ENCODE measurements around the gene PTPA.
A peak's percentile ranks its signal among the peaks of the same experiment; 100 is the strongest.

PTPA gene

DNA sequence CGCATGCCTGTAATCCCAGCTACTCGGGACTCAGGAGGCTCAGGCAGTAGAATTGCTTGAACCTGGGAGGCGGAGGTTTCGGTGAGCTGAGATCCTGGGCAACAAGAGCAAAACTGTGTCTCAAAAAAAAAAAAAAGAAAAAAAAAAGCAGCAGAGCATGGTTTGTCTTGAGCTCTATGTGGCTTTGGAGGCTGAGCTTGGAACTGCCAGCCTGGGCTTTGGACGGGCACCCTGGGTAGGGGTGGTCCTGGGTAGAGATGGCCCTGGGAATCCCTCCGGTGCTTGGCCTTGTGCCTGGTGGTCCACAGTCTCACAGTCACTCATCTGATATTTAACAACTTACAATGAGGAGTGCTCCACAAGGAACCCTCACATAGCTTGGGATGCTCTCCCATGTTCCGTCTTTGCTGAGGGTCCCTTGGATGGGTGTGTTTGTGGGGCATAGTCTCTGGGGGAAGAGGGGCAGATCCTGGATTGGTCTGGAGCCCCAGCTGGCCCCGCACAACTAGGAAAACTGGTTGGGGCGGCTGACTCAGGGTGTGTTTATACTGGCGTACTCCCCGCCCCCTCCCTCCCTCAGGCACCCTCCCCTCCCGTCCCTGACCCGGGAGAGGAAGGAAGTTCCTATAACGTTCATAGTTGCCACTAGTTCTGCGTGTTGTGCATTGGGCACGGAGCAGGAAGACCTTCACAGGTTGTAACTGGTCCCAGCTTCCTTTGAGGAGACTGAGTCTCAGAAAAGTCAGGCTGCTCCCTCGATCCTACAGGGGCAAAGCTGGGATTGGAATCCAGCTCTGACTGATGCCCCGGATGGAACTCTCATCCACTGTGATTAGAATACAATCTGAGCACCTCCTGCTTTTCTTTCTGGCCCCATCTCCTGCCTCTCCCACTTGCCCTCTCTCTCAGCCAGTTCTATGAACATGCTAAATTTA lies 55.7 kb downstream of the PTPA start:
- H3K4me3 ChIP-seq (ENCODE audit: low read depth, low read length): peak overlapping the region; percentile 25
- DNase-seq (ENCODE audit: low read depth): peak; percentile 75
- TF ChIP-seq CTCF (conservative IDR thresholded peaks at IDR 0.05; ENCODE audit: low read depth, low read length): no peak

DNA sequence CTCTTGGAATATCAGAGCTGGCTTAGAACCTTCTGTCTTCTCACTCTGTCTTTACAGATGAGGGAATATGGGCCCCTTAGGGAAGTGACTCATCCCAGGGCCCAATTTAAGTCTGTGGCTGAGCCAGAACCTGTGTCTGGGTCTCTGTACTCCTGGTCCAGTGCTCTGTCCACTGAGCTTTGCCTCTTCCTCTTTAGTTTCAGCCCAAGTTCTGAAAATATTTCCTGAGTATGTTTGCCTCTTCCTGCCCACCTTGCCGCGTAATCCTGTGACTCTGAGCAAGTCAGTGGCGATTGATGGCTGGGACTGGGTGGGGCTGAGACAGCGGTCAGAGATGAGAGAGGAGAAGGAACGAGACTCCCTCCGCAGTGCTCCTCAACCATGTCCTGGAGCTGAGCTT lies 59.0 kb downstream of the PTPA start:
- no peak for TF ChIP-seq CTCF (conservative IDR thresholded peaks at IDR 0.05; ENCODE audit: low read depth, low read length)

DNA sequence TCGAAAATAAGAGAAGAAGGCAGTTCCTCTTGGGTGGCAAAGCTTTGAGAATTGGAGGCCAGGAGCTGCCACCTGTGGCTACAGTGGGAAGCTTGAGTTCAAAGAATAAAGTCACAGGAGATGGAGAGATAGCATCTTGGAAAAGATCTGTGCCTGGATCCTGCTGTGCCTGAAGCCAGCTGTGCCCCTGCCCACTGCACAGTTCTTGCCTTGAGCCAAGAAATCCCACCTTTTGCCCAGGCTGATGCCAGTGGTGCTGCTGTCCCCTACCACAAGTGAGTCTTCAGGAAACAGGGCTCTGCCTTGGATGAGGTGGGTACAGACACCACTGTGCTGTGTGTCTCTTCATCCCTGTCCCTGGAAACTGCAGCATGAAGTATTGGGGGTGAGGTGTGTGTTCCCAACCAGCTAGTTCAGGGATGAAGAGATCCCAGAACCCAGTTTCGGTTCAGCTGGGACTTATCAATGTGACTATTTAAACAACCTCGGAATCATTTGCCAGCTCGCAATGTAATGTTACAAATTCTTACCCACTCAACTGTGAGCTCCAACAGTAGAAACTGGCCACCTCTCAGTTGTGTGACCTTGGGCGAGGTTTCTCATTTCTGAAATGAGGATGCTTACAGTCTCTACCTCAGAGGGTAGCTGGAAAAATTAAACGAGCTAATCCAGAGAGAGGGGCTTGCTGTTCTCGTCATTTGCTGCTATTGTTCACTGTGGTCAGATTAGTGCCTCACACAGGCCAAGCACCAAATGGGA lies 61.0 kb downstream of the PTPA start:
- DNase-seq (ENCODE audit: low read depth): no peak
- no peak overlapping the region for H3K4me3 ChIP-seq (ENCODE audit: low read depth, low read length)
- no peak for TF ChIP-seq CTCF (conservative IDR thresholded peaks at IDR 0.05; ENCODE audit: low read depth, low read length)

More for the DNA sequence above, 59.0 kb downstream of the PTPA start:
- no peak overlapping the region for H3K4me3 ChIP-seq (ENCODE audit: low read depth, low read length)
- peak; percentile 36 for DNase-seq (ENCODE audit: low read depth)

DNA sequence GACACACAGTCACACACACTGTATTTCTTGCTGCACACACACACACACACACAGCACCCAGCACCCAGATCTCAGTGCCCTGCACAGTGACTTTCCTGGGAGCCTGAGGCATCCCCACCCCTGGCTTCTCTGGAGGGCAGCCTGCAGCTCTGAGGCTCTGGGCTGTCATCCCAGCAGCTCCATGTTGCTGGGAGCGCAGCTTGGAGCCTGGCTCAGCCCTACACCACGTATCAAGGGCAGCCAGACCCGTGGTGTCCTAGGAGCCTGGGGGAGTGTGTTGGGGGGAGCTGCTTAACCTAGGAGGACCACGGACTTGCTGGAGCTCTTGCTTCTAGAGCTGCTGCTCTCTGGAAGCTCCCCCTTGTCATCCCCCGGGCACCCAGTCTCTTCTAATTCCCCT lies 61.6 kb downstream of the PTPA start:
- DNase-seq (ENCODE audit: low read depth): peak; percentile 51
- no peak for TF ChIP-seq CTCF (conservative IDR thresholded peaks at IDR 0.05; ENCODE audit: low read depth, low read length)

GRCh38 chr9:129173296-129174101 lies 62.3 kb downstream of the PTPA start:
- TF ChIP-seq CTCF (conservative IDR thresholded peaks at IDR 0.05; ENCODE audit: low read depth, low read length): no peak
- H3K4me3 ChIP-seq (ENCODE audit: low read depth, low read length): peak overlapping the region; percentile 92
- DNase-seq (ENCODE audit: low read depth): peak; percentile 72

More for the DNA sequence above, 61.6 kb downstream of the PTPA start:
- H3K4me3 ChIP-seq (ENCODE audit: low read depth, low read length): no peak overlapping the region

DNA sequence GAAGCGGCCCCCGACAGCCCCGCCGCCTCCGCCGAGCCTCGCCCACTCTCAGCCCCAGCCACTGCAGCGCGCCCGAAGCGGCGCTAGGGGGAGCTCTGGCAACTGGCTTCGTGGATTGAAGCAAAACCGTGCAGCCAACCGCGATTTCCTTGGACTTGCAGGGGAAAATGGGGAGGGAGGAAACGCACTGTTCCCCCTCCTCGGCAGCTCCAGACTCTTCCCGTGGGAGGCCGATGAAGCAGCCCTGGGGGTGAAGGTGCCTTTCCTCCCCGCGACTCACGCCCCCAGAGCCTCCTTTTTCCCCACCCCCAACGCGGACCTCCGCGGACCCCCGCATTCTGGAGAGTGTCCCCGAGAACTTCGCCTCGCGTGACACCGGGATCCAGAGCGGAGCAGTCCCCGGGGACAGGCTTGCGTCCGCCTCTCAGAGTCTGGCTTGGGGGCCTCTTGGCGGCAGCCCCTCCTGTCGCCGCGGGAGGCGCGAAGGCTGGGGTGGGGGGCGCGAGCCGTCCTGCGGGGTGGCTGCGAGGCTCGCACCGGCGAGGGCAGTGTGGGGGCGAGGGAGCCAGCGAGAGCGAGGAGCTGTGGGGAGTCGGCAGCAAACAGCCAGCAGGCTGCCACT lies 63.0 kb downstream of the PTPA start:
- peak; percentile 85 for TF ChIP-seq CTCF (conservative IDR thresholded peaks at IDR 0.05; ENCODE audit: low read depth, low read length)
- peak overlapping the region; percentile 92 for H3K4me3 ChIP-seq (ENCODE audit: low read depth, low read length)
- peak; percentile 96 for DNase-seq (ENCODE audit: low read depth)
